ENCODE measurements around the gene SCN1B. TPM values are rescaled to one million over a fixed set of nuclear protein-coding genes. Genes with fewer than 3 reads are reported as not detected.
"Not testable (repeated sequence)": the region's sequence is repeated elsewhere in the genome, so short reads cannot be mapped to it uniquely, and the experiment has no call there.

SCN1B gene
- polyA plus RNA-seq, 1 experiment: 5.7 TPM

DNA sequence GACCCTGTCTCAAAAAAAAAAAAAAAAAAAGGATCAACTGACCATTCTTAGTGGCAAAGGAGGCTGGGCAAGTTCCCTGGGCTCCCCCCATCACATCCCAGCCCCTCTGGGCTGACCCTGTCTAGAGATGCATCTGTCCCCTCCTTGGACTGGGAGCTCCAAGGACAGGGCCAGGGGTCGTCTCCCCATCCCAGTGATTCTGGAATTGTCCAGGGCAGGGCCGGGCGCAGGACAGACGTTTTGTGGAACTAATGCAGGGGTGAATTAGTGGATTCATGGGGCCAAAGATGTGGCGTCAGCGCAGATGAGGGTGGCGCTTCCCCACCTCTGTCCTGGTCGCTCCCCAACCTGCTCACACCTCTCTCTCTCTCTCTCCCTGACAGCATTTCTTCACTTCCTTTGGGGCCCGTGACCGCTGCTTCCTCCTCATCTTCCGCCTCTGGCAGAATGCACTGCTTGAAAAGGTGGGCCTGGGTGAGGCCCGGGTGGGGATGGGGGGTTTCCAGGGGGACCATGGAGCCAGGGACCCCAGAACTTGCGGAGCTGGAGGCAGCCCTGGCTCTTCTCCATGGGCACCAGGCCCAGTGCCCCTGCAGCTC lies 19.1 kb upstream of the SCN1B start:
- no peaks in the 10 kb centered on the region for H3K27me3 ChIP-seq (ENCODE audit: control insufficient read depth, insufficient read depth, low read length)
- POLR2A ChIA-PET: interaction anchor here (0.7 kb wide), 1 partner anchor 33 kb away, joined by 8 read pairs; no protein-coding TSS in a partner anchor
- DNase-seq (ENCODE audit: low read depth, low spot score): no peak
- H3K9me3 ChIP-seq (ENCODE audit: control insufficient read depth, insufficient read depth, low read length): no peaks in the 10 kb centered on the region; the same call in 1 of the 2 replicates
- CTCF ChIA-PET: interaction anchor here (0.7 kb wide), 1 partner anchor 43 kb away, joined by 6 read pairs; no protein-coding TSS in a partner anchor
- H3K27ac ChIP-seq (ENCODE audit: low read depth, low read length): no peak overlapping the region
- H3K4me3 ChIP-seq (ENCODE audit: low read depth, low read length): no peak overlapping the region
- TF ChIP-seq, protein P1, sequence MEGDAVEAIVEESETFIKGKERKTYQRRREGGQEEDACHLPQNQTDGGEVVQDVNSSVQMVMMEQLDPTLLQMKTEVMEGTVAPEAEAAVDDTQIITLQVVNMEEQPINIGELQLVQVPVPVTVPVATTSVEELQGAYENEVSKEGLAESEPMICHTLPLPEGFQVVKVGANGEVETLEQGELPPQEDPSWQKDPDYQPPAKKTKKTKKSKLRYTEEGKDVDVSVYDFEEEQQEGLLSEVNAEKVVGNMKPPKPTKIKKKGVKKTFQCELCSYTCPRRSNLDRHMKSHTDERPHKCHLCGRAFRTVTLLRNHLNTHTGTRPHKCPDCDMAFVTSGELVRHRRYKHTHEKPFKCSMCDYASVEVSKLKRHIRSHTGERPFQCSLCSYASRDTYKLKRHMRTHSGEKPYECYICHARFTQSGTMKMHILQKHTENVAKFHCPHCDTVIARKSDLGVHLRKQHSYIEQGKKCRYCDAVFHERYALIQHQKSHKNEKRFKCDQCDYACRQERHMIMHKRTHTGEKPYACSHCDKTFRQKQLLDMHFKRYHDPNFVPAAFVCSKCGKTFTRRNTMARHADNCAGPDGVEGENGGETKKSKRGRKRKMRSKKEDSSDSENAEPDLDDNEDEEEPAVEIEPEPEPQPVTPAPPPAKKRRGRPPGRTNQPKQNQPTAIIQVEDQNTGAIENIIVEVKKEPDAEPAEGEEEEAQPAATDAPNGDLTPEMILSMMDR (IDR thresholded peaks at IDR 0.05; ENCODE audit: low read depth, low read length): no peak

- POLR2A ChIA-PET: no interaction called here
- H3K9me3 ChIP-seq (ENCODE audit: control insufficient read depth, insufficient read depth, low read length): no peaks in the 10 kb centered on the region; the same call in 1 of the 2 replicates
- no peak for DNase-seq (ENCODE audit: low read depth, low spot score)
- CTCF ChIA-PET: interaction anchor here (1.0 to 2.1 kb wide), 5 partner anchors 9 to 40 kb away, joined by 3 to 31 read pairs (median 4); no protein-coding TSS in a partner anchor
- TF ChIP-seq, protein P1 (IDR thresholded peaks at IDR 0.05; ENCODE audit: low read depth, low read length): no peak
- H3K27ac ChIP-seq (ENCODE audit: low read depth, low read length): no peak overlapping the region
- no peaks in the 10 kb centered on the region for H3K27me3 ChIP-seq (ENCODE audit: control insufficient read depth, insufficient read depth, low read length)
- no peak overlapping the region for H3K4me3 ChIP-seq (ENCODE audit: low read depth, low read length)
These were observed 18.3 kb upstream of the SCN1B start for GRCh38 chr19:35011737-35012682.

DNA sequence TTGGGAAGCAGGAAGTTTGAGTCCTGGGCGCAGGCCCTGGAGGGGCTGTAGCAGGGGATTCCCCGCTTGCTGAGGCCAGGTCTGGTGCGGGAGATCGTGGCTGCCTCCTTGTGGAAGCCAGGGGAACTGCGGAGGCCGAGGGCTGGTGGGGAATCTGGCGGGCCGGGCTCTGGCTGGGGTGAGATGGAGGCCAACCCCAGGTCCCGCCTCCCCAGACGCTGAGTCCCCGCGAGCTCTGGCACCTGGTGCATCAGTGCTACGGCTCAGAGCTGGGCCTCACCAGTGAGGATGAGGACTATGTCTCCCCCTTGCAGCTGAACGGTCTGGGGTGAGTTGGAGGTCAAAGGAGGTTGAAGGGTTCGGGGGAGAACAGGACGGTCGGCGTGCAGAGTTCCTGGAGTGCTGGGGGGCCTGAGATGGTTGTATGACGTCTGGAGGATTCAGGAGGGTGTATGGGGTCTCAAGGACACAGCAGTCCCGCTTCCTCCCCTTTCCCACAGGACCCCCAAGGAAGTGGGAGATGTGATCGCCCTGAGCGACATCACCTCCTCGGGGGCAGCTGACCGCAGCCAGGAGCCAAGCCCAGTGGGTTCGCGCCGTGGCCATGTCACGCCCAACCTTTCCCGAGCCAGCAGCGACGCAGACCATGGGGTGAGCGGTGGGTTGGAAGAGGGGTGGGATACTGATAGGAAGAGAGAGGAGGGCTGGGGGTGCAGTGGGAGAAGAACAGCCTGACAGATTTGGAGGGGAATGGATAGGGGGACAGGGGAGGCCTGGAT lies 17.0 kb upstream of the SCN1B start:
- no peak for DNase-seq (ENCODE audit: low read depth, low spot score)
- Histone ChIP-seq H3K27ac (ENCODE audit: low read depth, low read length) (no peak overlapping the region), H3K4me3 (ENCODE audit: low read depth, low read length) (no peak overlapping the region), H3K27me3 (ENCODE audit: control insufficient read depth, insufficient read depth, low read length) (no peaks in the 10 kb centered on the region), H3K9me3 (ENCODE audit: control insufficient read depth, insufficient read depth, low read length) (no peaks in the 10 kb centered on the region; the same call in 1 of the 2 replicates)
- TF ChIP-seq, protein P1 (IDR thresholded peaks at IDR 0.05; ENCODE audit: low read depth, low read length): peak; percentile 97
- ChIA-PET POLR2A (no interaction called here), CTCF (interaction anchor here (0.6 to 2.1 kb wide), 6 partner anchors 10 to 54 kb away, joined by 3 to 31 read pairs (median 4); no protein-coding TSS in a partner anchor)

- no peak for DNase-seq (ENCODE audit: low read depth, low spot score)
- H3K9me3 ChIP-seq (ENCODE audit: control insufficient read depth, insufficient read depth, low read length): no peaks in the 10 kb centered on the region; the same call in 1 of the 2 replicates
- TF ChIP-seq, protein P1 (IDR thresholded peaks at IDR 0.05; ENCODE audit: low read depth, low read length): no peak
- ChIA-PET CTCF (interaction anchor here (1.8 kb wide), 1 partner anchor 41 kb away, joined by 11 read pairs; no protein-coding TSS in a partner anchor), POLR2A (no interaction called here)
- H3K27me3 ChIP-seq (ENCODE audit: control insufficient read depth, insufficient read depth, low read length): no peaks in the 10 kb centered on the region
- H3K27ac ChIP-seq (ENCODE audit: low read depth, low read length): no peak overlapping the region
- H3K4me3 ChIP-seq (ENCODE audit: low read depth, low read length): no peak overlapping the region
These were observed 16.2 kb upstream of the SCN1B start for GRCh38 chr19:35013820-35014754.

DNA sequence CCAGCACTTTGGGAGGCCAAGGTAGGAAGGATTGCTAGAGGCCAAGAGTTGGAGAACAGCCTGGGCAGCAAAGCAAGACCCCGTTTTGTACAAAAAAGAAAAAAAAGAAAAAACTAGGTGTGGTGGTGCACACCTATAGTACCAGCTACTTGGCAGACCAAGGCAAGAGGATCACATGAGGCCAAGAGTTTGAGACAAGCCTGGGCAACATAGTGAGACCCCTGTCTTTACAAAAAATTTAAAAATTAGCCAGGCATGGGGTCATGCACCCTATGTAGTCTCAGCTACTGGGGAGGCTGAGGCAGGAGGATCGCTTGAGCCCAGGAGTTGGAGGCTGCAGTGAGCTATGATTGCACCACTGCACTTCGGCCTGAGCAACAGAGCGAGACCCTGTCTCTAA lies 15.5 kb upstream of the SCN1B start:
- H3K4me3 ChIP-seq (ENCODE audit: low read depth, low read length); DNase-seq (ENCODE audit: low read depth, low spot score); H3K27me3 ChIP-seq (ENCODE audit: control insufficient read depth, insufficient read depth, low read length); POLR2A ChIA-PET; H3K9me3 ChIP-seq (ENCODE audit: control insufficient read depth, insufficient read depth, low read length); H3K27ac ChIP-seq (ENCODE audit: low read depth, low read length): not testable (repeated sequence)
- CTCF ChIA-PET: interaction anchor here (1.8 kb wide), 1 partner anchor 42 kb away, joined by 11 read pairs; no protein-coding TSS in a partner anchor

Data from AG04450 (cell line).